MG63 (cell line): Measurements from ENCODE around the gene GALNT7. TPM values are rescaled to one million over a fixed set of nuclear protein-coding genes. Genes with fewer than 3 reads are reported as not detected.
"Not testable (repeated sequence)": the region's sequence is repeated elsewhere in the genome, so short reads cannot be mapped to it uniquely, and the experiment has no call there.

Experiments used
- DNase-seq: peaks from one replicate; pipeline ENCODE4 v3.0.0-alpha.2; 2020
- H3K27me3 ChIP-seq: fragments of 250-450 bp; sonication (Bioruptor Pico); 2 replicates; pipeline ENCODE4 v1.5.1; 2020; ENCODE audit warnings: mild to moderate bottlenecking, moderate library complexity
- H3K36me3 ChIP-seq: fragments of 250-450 bp; sonication (Bioruptor Pico); 2 replicates; pipeline ENCODE4 v1.5.1; 2020; ENCODE audit warnings: mild to moderate bottlenecking, moderate library complexity
- H3K4me3 ChIP-seq: fragments of 250-450 bp; sonication (Bioruptor Pico); 2 replicates; pipeline ENCODE4 v1.5.1; 2020; ENCODE audit warnings: mild to moderate bottlenecking, moderate library complexity
- H3K9me3 ChIP-seq: fragments of 250-450 bp; sonication (Bioruptor Pico); 2 replicates; pipeline ENCODE4 v1.5.1; 2020; ENCODE audit warnings: mild to moderate bottlenecking, moderate library complexity
- total RNA-seq: library from RNA; depleted of rRNA; stranded (reverse); fragments of >200 nt; shearing (Covaris generic); gene quantifications from 2 replicates; pipeline ENCODE4 v1.2.3, GENCODE V29; 2014; ENCODE audit warnings: low replicate concordance; rRNA removed

GALNT7 gene, protein sequence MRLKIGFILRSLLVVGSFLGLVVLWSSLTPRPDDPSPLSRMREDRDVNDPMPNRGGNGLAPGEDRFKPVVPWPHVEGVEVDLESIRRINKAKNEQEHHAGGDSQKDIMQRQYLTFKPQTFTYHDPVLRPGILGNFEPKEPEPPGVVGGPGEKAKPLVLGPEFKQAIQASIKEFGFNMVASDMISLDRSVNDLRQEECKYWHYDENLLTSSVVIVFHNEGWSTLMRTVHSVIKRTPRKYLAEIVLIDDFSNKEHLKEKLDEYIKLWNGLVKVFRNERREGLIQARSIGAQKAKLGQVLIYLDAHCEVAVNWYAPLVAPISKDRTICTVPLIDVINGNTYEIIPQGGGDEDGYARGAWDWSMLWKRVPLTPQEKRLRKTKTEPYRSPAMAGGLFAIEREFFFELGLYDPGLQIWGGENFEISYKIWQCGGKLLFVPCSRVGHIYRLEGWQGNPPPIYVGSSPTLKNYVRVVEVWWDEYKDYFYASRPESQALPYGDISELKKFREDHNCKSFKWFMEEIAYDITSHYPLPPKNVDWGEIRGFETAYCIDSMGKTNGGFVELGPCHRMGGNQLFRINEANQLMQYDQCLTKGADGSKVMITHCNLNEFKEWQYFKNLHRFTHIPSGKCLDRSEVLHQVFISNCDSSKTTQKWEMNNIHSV
- total RNA-seq, result 22.6 and 33.7 TPM in 2 replicates

- peak within 1 kb of the TSS; percentile 84 for H3K4me3 ChIP-seq
- no peaks in the 10 kb centered on the region for H3K27me3 ChIP-seq
- peak; percentile 84 for DNase-seq
- no peaks in the 10 kb centered on the region for H3K9me3 ChIP-seq
- H3K36me3 ChIP-seq, result peaks cover 7% of the 10 kb centered on the region
These were observed at the start of gene GALNT7 for GRCh38 chr4:173168396-173169177. GALNT7 (plus strand) TSS chr4:173168811; CDS start chr4:173168836, 25 bp downstream.

DNA sequence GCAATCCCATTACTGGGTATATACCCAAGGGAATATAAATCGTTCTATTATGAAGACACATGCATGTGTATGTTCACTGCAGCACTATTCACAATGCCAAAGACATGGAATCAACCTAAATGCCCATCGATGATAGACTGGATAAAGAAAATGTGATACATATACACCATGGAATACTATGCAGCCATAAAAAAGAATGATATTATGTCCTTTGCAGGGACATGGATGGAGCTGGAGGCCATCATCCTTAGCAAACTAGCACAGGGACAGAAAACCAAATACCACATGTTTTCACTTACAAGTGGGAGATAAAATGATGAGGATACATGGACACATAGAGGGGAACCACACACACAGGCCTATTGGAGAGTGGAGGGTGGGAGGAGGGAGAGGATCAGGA is 49.8 kb upstream of the GALNT7 start:
- not testable (repeated sequence) for H3K36me3 ChIP-seq, H3K9me3 ChIP-seq, DNase-seq, H3K4me3 ChIP-seq, H3K27me3 ChIP-seq

- Histone ChIP-seq H3K9me3 (no peaks in the 10 kb centered on the region), H3K4me3 (no peak overlapping the region), H3K27me3 (no peaks in the 10 kb centered on the region), H3K36me3 (no peaks in the 10 kb centered on the region)
- no peak for DNase-seq
These were observed 48.8 kb upstream of the GALNT7 start for GRCh38 chr4:173119818-173120217.

DNA sequence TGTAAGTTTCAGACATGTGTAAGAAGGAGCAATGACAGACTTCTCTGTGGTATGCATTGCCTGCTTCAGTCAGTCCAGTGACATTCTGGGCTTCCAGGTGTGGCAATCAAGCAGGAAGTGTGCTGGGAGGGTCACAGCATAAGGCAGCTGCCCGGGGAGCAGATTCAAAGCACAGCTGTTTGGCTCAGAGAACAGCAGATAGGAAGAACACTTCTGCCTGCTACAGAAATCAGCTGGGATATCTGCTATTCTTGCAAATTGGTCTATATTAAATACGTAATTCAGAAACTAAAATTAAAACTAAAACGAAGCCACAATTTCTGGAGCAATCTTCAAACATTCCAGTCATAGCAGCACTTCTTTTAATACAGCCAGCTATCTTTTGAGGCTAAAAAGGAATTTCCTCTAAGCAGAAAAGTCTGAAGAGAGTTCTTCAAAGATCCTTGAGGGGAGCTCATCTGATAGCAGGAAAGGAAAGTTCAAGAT is 47.5 kb upstream of the GALNT7 start:
- no peaks in the 10 kb centered on the region for H3K36me3 ChIP-seq
- no peaks in the 10 kb centered on the region for H3K9me3 ChIP-seq
- no peak for DNase-seq
- no peaks in the 10 kb centered on the region for H3K27me3 ChIP-seq
- H3K4me3 ChIP-seq, result no peak overlapping the region

DNA sequence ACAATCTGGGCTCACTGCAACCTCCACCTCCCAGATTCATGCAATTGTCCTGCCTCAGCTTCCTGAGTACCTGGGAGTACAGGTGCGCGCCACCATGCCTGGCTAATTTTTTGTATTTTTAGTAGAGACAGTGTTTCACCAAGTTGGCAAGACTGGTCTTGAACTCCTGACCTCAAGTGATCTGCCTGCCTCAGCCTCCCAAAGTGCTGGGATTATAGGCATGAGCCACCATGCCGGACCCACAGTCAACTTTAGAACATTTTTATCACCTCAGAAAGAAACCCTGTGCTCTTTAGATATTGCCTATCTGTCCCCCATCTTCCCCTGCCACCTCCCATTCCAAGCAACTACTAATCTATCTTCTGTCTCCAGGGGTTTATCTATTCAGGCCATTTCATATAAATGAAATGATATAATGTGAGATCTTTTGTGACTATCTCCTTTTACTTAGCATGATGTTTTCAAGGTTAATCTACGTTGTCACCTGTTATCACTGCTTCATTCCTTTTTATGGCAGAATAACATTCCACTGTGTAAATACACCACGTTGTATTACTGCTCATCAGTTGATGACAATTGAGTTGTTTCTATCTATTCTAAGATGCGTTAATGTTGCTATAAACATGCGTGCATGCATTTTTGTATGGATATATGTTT is 44.3 kb upstream of the GALNT7 start:
- Histone ChIP-seq H3K9me3 (no peaks in the 10 kb centered on the region), H3K27me3 (no peaks in the 10 kb centered on the region), H3K36me3 (no peaks in the 10 kb centered on the region), H3K4me3 (no peak overlapping the region)
- no peak for DNase-seq

- Histone ChIP-seq H3K4me3 (no peak overlapping the region), H3K9me3 (no peaks in the 10 kb centered on the region), H3K27me3 (no peaks in the 10 kb centered on the region), H3K36me3 (no peaks in the 10 kb centered on the region)
- no peak for DNase-seq
These were observed 43.3 kb upstream of the GALNT7 start for GRCh38 chr4:173125216-173125812.

DNA sequence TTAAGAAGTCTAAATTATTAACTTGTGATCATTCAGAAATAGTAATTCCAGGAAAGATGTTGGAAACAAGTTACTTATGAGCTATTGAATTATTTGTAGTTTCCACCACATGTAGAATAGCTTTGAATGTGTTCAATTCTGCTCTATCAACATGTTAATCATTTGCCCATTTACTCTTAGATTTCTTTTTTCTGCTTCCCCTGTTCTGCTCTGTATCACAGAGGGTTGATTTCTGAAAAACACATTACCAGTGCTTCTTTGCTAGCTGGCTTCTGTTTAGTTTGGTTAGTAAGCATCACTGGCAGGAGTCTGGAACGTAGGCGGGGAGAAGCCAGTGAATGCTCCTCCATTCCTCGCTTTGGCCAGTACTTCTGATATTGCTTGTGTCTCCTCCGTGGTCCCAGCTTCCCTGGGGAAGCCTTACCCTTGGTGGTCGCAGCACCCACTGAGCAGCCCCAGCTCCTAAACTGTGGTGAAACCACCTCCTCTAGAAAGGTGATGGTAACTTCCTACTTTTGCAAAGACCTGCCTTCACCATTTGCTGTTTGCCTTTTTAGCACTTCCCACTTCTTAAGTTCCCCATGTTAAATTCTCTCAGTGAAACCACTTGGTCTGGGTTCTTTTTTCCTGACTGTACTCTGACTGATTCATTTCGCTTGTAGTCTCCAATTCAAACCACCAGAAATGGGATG is 40.3 kb upstream of the GALNT7 start:
- DNase-seq, result no peak
- H3K4me3 ChIP-seq, result no peak overlapping the region
- H3K9me3 ChIP-seq, result no peaks in the 10 kb centered on the region
- H3K27me3 ChIP-seq, result no peaks in the 10 kb centered on the region
- H3K36me3 ChIP-seq, result no peaks in the 10 kb centered on the region

GRCh38 chr4:173130687-173131086 is 37.9 kb upstream of the GALNT7 start:
- Histone ChIP-seq H3K36me3 (no peaks in the 10 kb centered on the region), H3K9me3 (no peaks in the 10 kb centered on the region), H3K4me3 (no peak overlapping the region), H3K27me3 (no peaks in the 10 kb centered on the region)
- no peak for DNase-seq

GRCh38 chr4:173134426-173134825 is 34.2 kb upstream of the GALNT7 start:
- no peaks in the 10 kb centered on the region for H3K27me3 ChIP-seq
- H3K36me3 ChIP-seq, result no peaks in the 10 kb centered on the region
- DNase-seq, result no peak
- H3K9me3 ChIP-seq, result no peaks in the 10 kb centered on the region
- H3K4me3 ChIP-seq, result no peak overlapping the region

GRCh38 chr4:173135241-173135847 is 33.3 kb upstream of the GALNT7 start:
- Histone ChIP-seq H3K36me3 (no peaks in the 10 kb centered on the region), H3K27me3 (no peaks in the 10 kb centered on the region), H3K4me3 (no peak overlapping the region), H3K9me3 (no peaks in the 10 kb centered on the region)
- peak; percentile 18 for DNase-seq

- no peak overlapping the region for H3K4me3 ChIP-seq
- H3K27me3 ChIP-seq, result no peaks in the 10 kb centered on the region
- H3K9me3 ChIP-seq, result no peaks in the 10 kb centered on the region
- DNase-seq, result no peak
- H3K36me3 ChIP-seq, result no peaks in the 10 kb centered on the region
These were observed 30.0 kb upstream of the GALNT7 start for GRCh38 chr4:173138624-173139023.

GRCh38 chr4:173139561-173139960 is 29.1 kb upstream of the GALNT7 start:
- no peaks in the 10 kb centered on the region for H3K36me3 ChIP-seq
- H3K27me3 ChIP-seq, result no peaks in the 10 kb centered on the region
- no peak for DNase-seq
- no peak overlapping the region for H3K4me3 ChIP-seq
- H3K9me3 ChIP-seq, result no peaks in the 10 kb centered on the region

DNA sequence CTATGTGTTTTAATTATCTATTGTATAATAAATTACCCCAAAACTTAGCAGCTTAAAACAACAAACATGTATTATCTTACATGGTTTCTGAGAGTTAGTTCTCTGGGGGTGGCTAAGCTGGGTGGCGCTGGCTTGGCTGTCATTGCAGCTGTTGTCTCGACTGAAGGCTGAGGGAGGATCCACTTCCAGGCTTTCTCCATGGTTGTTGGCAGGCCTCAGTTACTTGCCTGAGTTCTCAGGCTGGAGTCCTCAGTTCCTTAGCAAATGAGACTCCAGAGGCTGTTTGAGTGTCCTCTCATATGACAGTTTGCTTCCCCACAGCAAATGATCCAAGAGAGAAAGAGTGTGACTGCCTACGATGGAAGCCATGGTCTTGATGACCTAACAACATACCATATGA is 23.5 kb upstream of the GALNT7 start:
- H3K27me3 ChIP-seq, result no peaks in the 10 kb centered on the region
- H3K9me3 ChIP-seq, result no peaks in the 10 kb centered on the region

DNA sequence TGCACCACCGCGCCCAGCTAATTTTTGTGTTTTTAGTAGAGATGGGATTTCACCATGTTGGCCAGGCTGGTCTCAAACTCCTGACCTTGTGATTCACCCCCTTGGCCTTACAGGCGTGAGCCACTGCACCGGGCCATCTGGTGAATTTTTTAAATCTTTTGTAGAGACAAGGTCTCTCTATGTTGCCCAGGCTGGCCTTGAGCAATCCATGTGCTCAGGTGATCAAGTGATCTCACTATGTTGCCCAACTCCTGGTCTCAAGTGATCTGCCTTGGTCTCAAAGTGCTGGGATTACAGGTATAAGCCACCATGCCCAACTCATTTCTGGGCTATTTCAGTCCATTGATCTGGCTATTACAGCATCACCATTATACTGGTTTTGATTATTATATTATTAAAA is 22.2 kb upstream of the GALNT7 start:
- H3K4me3 ChIP-seq, result no peak overlapping the region
- DNase-seq, result no peak
- no peaks in the 10 kb centered on the region for H3K36me3 ChIP-seq
- no peaks in the 10 kb centered on the region for H3K27me3 ChIP-seq
- H3K9me3 ChIP-seq, result no peaks in the 10 kb centered on the region

More for the DNA sequence above, 23.5 kb upstream of the GALNT7 start:
- H3K36me3 ChIP-seq, result no peaks in the 10 kb centered on the region
- DNase-seq, result no peak
- H3K4me3 ChIP-seq, result no peak overlapping the region

DNA sequence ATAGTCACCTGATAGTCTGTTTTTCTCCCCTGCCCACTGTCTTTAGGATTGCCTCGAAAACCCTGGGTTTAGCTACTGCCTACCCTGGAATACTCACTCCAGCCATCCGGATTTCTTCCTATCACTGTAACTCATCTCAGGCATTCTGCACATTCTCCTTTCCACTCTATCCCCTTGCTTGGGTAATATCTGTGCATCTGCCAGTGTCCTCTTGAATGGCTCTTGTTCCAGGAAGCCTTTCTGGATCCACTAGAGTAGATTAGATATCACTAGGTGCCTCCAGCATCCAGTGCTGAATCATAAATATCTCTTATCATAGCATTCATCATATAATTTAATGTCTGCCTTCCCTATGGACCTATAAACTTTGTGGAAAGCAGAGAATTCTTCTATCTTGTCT is 17.1 kb upstream of the GALNT7 start:
- H3K9me3 ChIP-seq, result no peaks in the 10 kb centered on the region

More for the DNA sequence above, 17.1 kb upstream of the GALNT7 start:
- H3K4me3 ChIP-seq, result no peak overlapping the region
- H3K27me3 ChIP-seq, result no peaks in the 10 kb centered on the region
- H3K36me3 ChIP-seq, result no peaks in the 10 kb centered on the region
- no peak for DNase-seq
